ENCODE data around the gene HNF1A.

HNF1A gene

DNA sequence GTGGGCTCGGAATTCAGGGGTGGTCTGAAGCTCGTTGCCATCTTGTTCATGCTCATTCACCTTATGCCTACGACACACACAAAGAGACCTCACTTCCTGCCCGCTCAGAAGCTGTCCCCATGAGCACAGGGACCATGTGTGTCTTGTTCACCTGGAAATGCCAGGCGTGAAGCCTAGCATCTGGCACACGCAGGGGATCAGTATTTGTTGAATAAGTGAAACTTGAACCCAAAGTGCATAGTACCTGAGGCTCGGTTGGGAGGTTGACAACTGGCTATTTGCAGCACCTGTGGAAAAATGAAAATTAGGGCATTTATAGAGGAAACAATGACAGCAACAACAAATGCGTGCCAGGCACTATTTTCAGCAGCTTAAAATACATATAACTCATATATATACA lies 32.5 kb downstream of the HNF1A start:
- TF ChIP-seq ZFX (IDR thresholded peaks at IDR 0.05; ENCODE audit: borderline replicate concordance), result no peak
- TF ChIP-seq, protein P1, sequence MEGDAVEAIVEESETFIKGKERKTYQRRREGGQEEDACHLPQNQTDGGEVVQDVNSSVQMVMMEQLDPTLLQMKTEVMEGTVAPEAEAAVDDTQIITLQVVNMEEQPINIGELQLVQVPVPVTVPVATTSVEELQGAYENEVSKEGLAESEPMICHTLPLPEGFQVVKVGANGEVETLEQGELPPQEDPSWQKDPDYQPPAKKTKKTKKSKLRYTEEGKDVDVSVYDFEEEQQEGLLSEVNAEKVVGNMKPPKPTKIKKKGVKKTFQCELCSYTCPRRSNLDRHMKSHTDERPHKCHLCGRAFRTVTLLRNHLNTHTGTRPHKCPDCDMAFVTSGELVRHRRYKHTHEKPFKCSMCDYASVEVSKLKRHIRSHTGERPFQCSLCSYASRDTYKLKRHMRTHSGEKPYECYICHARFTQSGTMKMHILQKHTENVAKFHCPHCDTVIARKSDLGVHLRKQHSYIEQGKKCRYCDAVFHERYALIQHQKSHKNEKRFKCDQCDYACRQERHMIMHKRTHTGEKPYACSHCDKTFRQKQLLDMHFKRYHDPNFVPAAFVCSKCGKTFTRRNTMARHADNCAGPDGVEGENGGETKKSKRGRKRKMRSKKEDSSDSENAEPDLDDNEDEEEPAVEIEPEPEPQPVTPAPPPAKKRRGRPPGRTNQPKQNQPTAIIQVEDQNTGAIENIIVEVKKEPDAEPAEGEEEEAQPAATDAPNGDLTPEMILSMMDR (IDR thresholded peaks at IDR 0.05), result no peak
- no peak overlapping the region for H3K27ac ChIP-seq

DNA sequence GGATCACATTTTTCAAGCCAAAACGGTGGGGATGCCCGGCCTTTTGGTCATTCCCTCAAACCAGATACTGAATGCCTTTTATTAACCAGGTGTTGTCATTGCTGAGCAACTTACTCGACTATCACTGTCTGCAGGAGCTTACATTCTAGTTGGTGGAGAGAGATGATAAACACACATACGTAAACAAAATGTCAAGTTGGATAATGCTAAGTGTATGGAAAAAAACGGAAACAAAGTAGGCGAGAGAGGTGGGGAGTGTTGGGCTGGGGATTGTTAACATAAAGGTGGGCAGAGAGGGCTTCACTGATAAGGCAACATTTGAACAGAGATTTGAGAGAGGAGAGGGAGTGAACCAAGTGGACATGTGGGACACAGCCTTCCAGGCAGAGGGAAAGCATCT lies 33.5 kb downstream of the HNF1A start:
- TF ChIP-seq, protein P1 (IDR thresholded peaks at IDR 0.05), result no peak
- no peak for TF ChIP-seq ZFX (IDR thresholded peaks at IDR 0.05; ENCODE audit: borderline replicate concordance)
- H3K27ac ChIP-seq, result no peak overlapping the region

DNA sequence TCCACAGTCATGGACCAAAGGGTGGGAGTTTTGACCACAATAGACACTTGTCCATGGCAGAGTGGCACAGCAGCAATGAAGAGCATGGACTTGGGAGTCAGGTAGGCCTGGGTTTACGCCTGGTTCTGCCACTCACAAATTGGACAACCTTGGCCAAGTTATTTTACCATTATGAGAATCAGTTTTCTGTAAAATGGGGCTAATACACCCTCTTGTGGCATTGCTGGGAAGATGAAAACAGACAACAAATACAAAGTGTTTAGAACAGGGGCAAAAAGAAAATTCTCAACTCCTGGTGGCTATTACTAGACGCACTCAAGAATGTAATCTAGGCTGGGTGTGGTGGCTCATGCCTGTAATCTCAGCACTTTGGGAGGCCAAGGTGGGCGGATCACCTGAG lies 35.4 kb downstream of the HNF1A start:
- TF ChIP-seq ZFX (IDR thresholded peaks at IDR 0.05; ENCODE audit: borderline replicate concordance), result no peak
- TF ChIP-seq, protein P1 (IDR thresholded peaks at IDR 0.05), result peak; percentile 13; the same call in 1 of the 2 replicates
- H3K27ac ChIP-seq, result no peak overlapping the region

DNA sequence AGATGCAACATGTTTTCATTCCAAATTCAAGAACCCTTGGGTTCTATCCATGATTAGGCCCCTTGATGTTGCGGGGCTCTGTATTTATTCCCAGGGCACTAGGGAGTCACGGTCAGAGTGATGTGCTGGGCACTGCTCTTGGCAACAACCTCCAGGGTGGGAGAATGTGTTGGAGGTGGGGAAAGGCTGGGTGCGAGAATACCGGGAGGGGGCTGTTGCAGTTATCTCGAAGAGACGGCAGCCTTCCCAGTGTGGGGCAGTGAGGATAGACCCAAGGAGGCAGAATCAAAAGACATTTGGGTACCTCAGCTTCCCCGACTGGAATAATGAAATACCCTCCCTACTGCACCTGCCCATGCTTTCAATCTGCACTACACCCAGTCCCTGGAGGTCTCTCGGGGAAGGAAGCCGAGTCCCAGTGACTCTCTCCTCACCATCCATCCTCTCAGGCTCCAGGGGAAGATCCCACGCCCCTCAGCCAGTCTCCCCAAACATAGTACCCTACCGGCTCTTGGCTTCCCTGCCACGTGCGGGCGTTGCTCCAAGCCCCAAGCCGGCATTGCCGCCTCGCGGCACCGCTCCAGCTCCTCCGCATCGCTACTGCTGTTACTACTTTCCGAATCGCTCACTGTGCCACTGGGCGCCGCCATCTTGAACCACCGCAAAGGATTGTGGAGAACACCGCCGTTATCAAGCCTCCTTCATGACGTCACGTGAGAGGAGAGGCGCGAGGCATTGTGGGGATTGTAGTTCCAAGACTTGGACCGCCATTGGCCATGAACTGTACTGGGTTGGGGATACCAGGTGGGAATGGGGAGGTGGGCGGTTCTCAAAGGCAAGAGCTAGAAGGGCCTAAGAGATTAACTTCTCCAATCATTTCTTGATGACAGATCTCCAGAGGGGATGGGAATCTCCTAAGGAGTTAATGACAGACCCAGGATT lies 37.8 kb downstream of the HNF1A start, which contains the start of gene C12orf43:
Gene C12orf43 (minus strand): TSS at position 663 of the 942 bp plus-strand sequence. CDS start 13 bp downstream, at position 650.
- H3K27ac ChIP-seq, result peak within 1 kb of the TSS; percentile 67
- TF ChIP-seq, protein P1 (IDR thresholded peaks at IDR 0.05), result no peak
- no peak for TF ChIP-seq ZFX (IDR thresholded peaks at IDR 0.05; ENCODE audit: borderline replicate concordance)

DNA sequence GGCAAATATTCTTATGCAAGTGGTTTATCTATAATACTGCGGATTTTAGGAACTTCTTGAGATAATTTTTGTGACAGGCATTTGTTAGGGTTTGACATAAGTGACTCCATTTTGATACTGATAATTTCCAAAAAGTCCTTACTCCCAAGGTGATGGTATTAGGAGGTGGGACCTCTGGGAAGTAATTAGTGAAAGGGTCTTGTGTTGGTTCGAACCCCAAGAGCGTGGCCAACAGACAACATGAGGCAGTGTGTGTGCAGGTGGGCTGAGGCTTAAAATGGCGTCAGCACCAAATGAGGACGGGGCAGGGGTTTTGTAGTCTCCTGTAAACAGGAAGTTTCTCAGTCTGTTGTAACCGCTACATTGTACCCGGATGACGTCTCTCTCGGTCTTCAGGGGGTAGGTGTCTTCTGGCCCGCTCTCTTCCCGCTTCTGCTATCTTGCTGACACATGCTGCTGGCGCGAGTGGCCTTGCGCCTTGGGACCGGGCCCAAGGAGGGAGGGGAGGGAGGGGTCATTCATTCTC lies 39.7 kb downstream of the HNF1A start:
- TF ChIP-seq ZFX (IDR thresholded peaks at IDR 0.05; ENCODE audit: borderline replicate concordance), result no peak
- TF ChIP-seq, protein P1 (IDR thresholded peaks at IDR 0.05), result no peak
- H3K27ac ChIP-seq, result no peak overlapping the region

DNA sequence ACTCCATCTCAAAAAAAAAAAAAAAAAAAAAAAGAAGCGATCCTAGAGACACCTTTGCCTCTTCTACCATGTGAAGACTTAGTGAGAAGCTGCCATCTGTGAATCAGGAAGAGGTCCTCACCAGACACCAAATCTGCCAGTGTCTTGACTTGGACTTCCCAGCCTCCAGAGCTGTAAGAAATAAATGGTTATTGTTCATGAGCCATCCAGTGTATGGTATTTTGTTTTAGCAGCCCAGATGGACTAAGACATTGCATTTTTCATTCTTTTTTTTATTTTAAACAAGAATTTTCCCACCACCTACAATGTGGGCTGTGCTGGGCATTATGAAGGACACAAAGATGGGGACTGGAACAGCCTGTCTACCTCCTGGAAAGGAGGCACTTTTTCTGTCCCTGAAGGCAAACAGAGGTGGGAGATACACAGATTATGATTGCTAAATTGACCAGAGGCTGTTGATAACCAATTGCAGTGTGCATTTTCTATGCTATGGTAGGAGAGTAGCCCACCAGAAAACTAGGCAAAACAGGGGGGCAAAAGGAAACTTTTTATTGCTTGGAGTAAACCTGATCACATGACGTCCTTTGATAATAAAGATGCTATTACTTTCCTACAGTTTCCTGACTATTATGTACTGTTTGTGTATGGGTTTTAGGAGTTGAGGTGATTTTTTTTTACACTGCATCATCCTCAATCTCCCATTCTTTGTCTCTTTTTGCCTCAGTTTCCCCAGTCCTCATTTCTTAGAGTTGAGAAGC lies 40.7 kb downstream of the HNF1A start:
- TF ChIP-seq ZFX (IDR thresholded peaks at IDR 0.05; ENCODE audit: borderline replicate concordance), result no peak
- TF ChIP-seq, protein P1 (IDR thresholded peaks at IDR 0.05), result no peak
- H3K27ac ChIP-seq, result no peak overlapping the region

Measured in 22Rv1 (cell line).